Keratinocyte (primary cell): ENCODE results near the gene CRADD. TPM values are rescaled to one million over a fixed set of nuclear protein-coding genes. Genes with fewer than 3 reads are reported as not detected.

Experiments used
- DNase-seq: peaks from one replicate; pipeline ENCODE4 v3.0.0-alpha.2; 2011; ENCODE audit warnings: low read depth, missing footprints, low spot score
- FAIRE-seq: peaks from 2 replicates; lab custom pipeline; 2011; peaks lifted over from hg19 to GRCh38; lab: Jason Lieb, UNC
- H2AFZ ChIP-seq: 2 replicates; pipeline ENCODE4 v1.6.0; 2012; ENCODE audit warnings: low read length, control low read depth, inconsistent platforms; ENCODE audit not compliant: control insufficient read depth
- H3K27ac ChIP-seq: 2 replicates; pipeline ENCODE4 v1.5.1; 2011; ENCODE audit warnings: low read length; ENCODE audit not compliant: control insufficient read depth, insufficient read depth
- H3K27me3 ChIP-seq: 3 replicates; pipeline ENCODE4 v1.6.0; 2011; ENCODE audit warnings: low read length; ENCODE audit not compliant: control insufficient read depth, insufficient read depth; ENCODE audit errors: extremely low read depth
- H3K36me3 ChIP-seq, 2 experiments: 2 replicates in 1 of 2; 3 replicates in 1 of 2; pipeline ENCODE4 v1.5.1; 2011; ENCODE audit warnings: low read length in 2 of 2, mild to moderate bottlenecking in 1 of 2; ENCODE audit not compliant: control insufficient read depth in 2 of 2, insufficient read depth in 2 of 2; ENCODE audit errors: extremely low read depth in 1 of 2
- H3K4me1 ChIP-seq: 3 replicates; pipeline ENCODE4 v1.5.1; 2011; ENCODE audit warnings: low read length; ENCODE audit not compliant: control insufficient read depth, insufficient read depth; ENCODE audit errors: extremely low read depth
- H3K4me2 ChIP-seq: 3 replicates; pipeline ENCODE4 v1.6.0; 2011; ENCODE audit warnings: low read depth, low read length; ENCODE audit not compliant: control insufficient read depth, insufficient read depth; ENCODE audit errors: extremely low read depth
- H3K4me3 ChIP-seq, 3 experiments: fragments of 200-600 bp in 1 of 3; sonication (generic) in 1 of 3; 2 replicates in 2 of 3; 3 replicates in 1 of 3; pipeline ENCODE4 v1.5.1; 2011 to 2016; ENCODE audit warnings: low read length in 3 of 3, mild to moderate bottlenecking in 3 of 3, control low read depth in 2 of 3, inconsistent platforms in 1 of 3, low read depth in 1 of 3, mixed read lengths in 1 of 3, mixed run types in 1 of 3, moderate library complexity in 1 of 3; ENCODE audit not compliant: control insufficient read depth in 2 of 3, insufficient read depth in 2 of 3; ENCODE audit errors: extremely low read depth in 1 of 3
- H3K79me2 ChIP-seq: 2 replicates; pipeline ENCODE4 v1.6.0; 2012; ENCODE audit warnings: low read length; ENCODE audit not compliant: control insufficient read depth, insufficient read depth
- H3K9ac ChIP-seq: 3 replicates; pipeline ENCODE4 v1.6.0; 2011; ENCODE audit warnings: low read length; ENCODE audit not compliant: control insufficient read depth, insufficient read depth; ENCODE audit errors: extremely low read depth
- H3K9me1 ChIP-seq: 3 replicates; pipeline ENCODE4 v1.6.0; 2011; ENCODE audit warnings: low read length; ENCODE audit not compliant: control insufficient read depth, insufficient read depth; ENCODE audit errors: extremely low read depth
- H3K9me3 ChIP-seq: 2 replicates; pipeline ENCODE4 v1.5.1; 2012; ENCODE audit warnings: low read depth, low read length; ENCODE audit not compliant: control insufficient read depth
- H4K20me1 ChIP-seq: 3 replicates; pipeline ENCODE4 v1.6.0; 2011; ENCODE audit warnings: low read length; ENCODE audit not compliant: control insufficient read depth, insufficient read depth; ENCODE audit errors: extremely low read depth
- CTCF ChIP-seq, 3 experiments: IDR thresholded peaks in 1 of 3; conservative IDR thresholded peaks in 1 of 3; optimal IDR thresholded peaks in 1 of 3; 2 replicates in 2 of 3; 3 replicates in 1 of 3; pipeline versions ENCODE3 to v1.5.1; 2011; ENCODE audit warnings: low read length in 3 of 3, mild to moderate bottlenecking in 3 of 3, moderate library complexity in 2 of 3, control low read depth in 1 of 3, inconsistent platforms in 1 of 3; ENCODE audit not compliant: insufficient read depth in 2 of 3; ENCODE audit errors: extremely low read depth in 1 of 3
- EZH2 ChIP-seq: IDR thresholded peaks from one replicate; pipeline ENCODE4 v1.6.1; 2012; ENCODE audit warnings: inconsistent platforms, mild to moderate bottlenecking, low read length, moderate library complexity
- dilution Hi-C: fragments of 300-500 bp; cut with MboI; formaldehyde crosslinking; loops from one replicate; pipeline ENCODE4 v1.7.0; 2020; ENCODE audit warnings: low sequenced_read_pairs; ENCODE audit not compliant: extremely low pct_ligation_motif_present
- polyA plus RNA-seq, 5 experiments: library from polyadenylated mRNA; depleted of rRNA in 3 of 5; stranded (reverse) in 3 of 5; stranded (forward) in 1 of 5; unstranded in 1 of 5; fragments of >200 nt; gene quantifications; 1 replicate in 1 of 5; 2 replicates in 3 of 5; 3 replicates in 1 of 5; pipeline versions ENCODE4 v1.2.1 to v1.2.3, GENCODE V29; 2011 to 2012; ENCODE audit warnings: missing spikeins in 2 of 5, low read depth in 1 of 5, low replicate concordance in 1 of 5

CRADD gene
- polyA plus RNA-seq, 1 donor (not counting 4 experiments of a cell fraction or from before 2014, with no cell fraction given), result 11.2 TPM

- Histone ChIP-seq H3K9me1 (no peaks in the 10 kb centered on the region), H3K27me3 (no peaks in the 10 kb centered on the region), H3K79me2 (no peaks in the 10 kb centered on the region), H3K4me1 (no peaks in the 10 kb centered on the region), H2AFZ (no peak overlapping the region), H3K9ac (no peak overlapping the region), H3K36me3 (no peaks in the 10 kb centered on the region), H3K4me2 (no peak overlapping the region), H3K9me3 (no peaks in the 10 kb centered on the region), H3K4me3 (no peak overlapping the region), H3K27ac (no peak overlapping the region), H4K20me1 (no peaks in the 10 kb centered on the region)
- FAIRE-seq (no peak), DNase-seq (no peak)
- dilution Hi-C loops, result no loop called here
- TF ChIP-seq EZH2 (no peak), CTCF (optimal IDR thresholded peaks at IDR 0.05 in 1 of 3, IDR thresholded peaks at IDR 0.05 in 1 of 3, conservative IDR thresholded peaks at IDR 0.05 in 1 of 3; ENCODE audit: extremely low read depth in 1 of 3, insufficient read depth in 2 of 3, low read length in 3 of 3) (no peak)
Observed at GRCh38 chr12:93847517-93848474, 170.6 kb downstream of the CRADD start.

GRCh38 chr12:93848523-93849101 is 171.4 kb downstream of the CRADD start:
- dilution Hi-C loops, result no loop called here
- no peaks in the 10 kb centered on the region for H3K9me3 ChIP-seq
- H2AFZ ChIP-seq, result no peak overlapping the region
- H3K4me1 ChIP-seq, result no peaks in the 10 kb centered on the region
- DNase-seq (no peak), FAIRE-seq (no peak)
- H3K36me3 ChIP-seq, result no peaks in the 10 kb centered on the region
- H3K9me1 ChIP-seq, result no peaks in the 10 kb centered on the region
- H4K20me1 ChIP-seq, result no peaks in the 10 kb centered on the region
- no peak overlapping the region for H3K9ac ChIP-seq
- TF ChIP-seq CTCF (optimal IDR thresholded peaks at IDR 0.05 in 1 of 3, IDR thresholded peaks at IDR 0.05 in 1 of 3, conservative IDR thresholded peaks at IDR 0.05 in 1 of 3; ENCODE audit: extremely low read depth in 1 of 3, insufficient read depth in 2 of 3, low read length in 3 of 3), result no peak
- TF ChIP-seq EZH2, result no peak
- no peaks in the 10 kb centered on the region for H3K79me2 ChIP-seq
- H3K27me3 ChIP-seq, result no peaks in the 10 kb centered on the region
- H3K4me3 ChIP-seq, result no peak overlapping the region
- H3K27ac ChIP-seq, result no peak overlapping the region
- H3K4me2 ChIP-seq, result no peak overlapping the region
